PC-9 (cell line): ENCODE measurements around the gene AZI2. TPM values are rescaled to one million over a fixed set of nuclear protein-coding genes. Genes with fewer than 3 reads are reported as not detected.

ENCODE experiments used
- BruUV-seq: library from RNA; stranded (reverse); fragments of 400-500 nt; replicated peaks from 2 replicates; lab custom pipeline; 2021; lab: Mats Ljungman, UMichigan
- CTCF ChIA-PET: fragments of 300-600 bp; sonication (Branson Sonifier 250); formaldehyde crosslinking; loops from one replicate; lab custom pipeline; 2022; ENCODE audit warnings: antibody characterized with exemption; lab: Charles Lee
- POLR2A ChIA-PET: fragments of 300-600 bp; sonication (Branson Sonifier 250); formaldehyde crosslinking; loops from one replicate; lab custom pipeline; 2022; ENCODE audit warnings: antibody characterized with exemption; ENCODE audit not compliant: unreplicated experiment; lab: Charles Lee
- DNase-seq, 2 experiments: peaks; one replicate each; pipeline versions ENCODE4 v3.0.0 to v3.0.0-alpha.2; 2015 to 2022; ENCODE audit warnings: mixed read lengths in 1 of 2
- H2AFZ ChIP-seq: fragments of 200-600 bp; sonication (generic); 2 replicates; pipeline ENCODE4 v1.8.1; 2017; ENCODE audit warnings: antibody characterized with exemption
- H3F3A ChIP-seq: fragments of 200-600 bp; sonication (generic); 2 replicates; pipeline ENCODE4 v1.8.1; 2017; ENCODE audit warnings: antibody characterized with exemption, mild to moderate bottlenecking, low read depth; ENCODE audit not compliant: insufficient read depth
- H3K27ac ChIP-seq: fragments of 200-600 bp; sonication (generic); 2 replicates; pipeline ENCODE4 v1.6.1; 2016; ENCODE audit warnings: mixed run types
- H3K27me3 ChIP-seq: fragments of 200-600 bp; sonication (generic); 2 replicates; pipeline ENCODE4 v1.6.1; 2016; ENCODE audit warnings: low read depth, mixed run types; ENCODE audit not compliant: insufficient read depth
- H3K36me3 ChIP-seq: fragments of 200-600 bp; sonication (generic); 2 replicates; pipeline ENCODE4 v1.6.1; 2016; ENCODE audit warnings: low read depth, mixed run types
- H3K4me1 ChIP-seq: fragments of 200-600 bp; sonication (generic); replicated peaks from 2 replicates; pipeline ENCODE4 v1.6.1; 2016; ENCODE audit warnings: mixed run types; ENCODE audit not compliant: insufficient read depth
- H3K4me2 ChIP-seq: fragments of 200-600 bp; sonication (generic); 2 replicates; pipeline ENCODE4 v1.6.1; 2017; ENCODE audit warnings: mixed run types
- H3K4me3 ChIP-seq: fragments of 200-600 bp; sonication (generic); 2 replicates; pipeline ENCODE4 v1.6.1; 2016; ENCODE audit warnings: mixed run types
- H3K79me2 ChIP-seq: fragments of 200-600 bp; sonication (generic); 2 replicates; pipeline ENCODE4 v1.6.1; 2017; ENCODE audit warnings: low read depth, mixed run types
- H3K9me2 ChIP-seq: fragments of 200-600 bp; sonication (generic); 2 replicates; pipeline ENCODE4 v1.8.1; 2017; ENCODE audit warnings: mild to moderate bottlenecking; ENCODE audit not compliant: insufficient read depth
- H3K9me3 ChIP-seq: fragments of 200-600 bp; sonication (generic); 2 replicates; pipeline ENCODE4 v1.8.1; 2016; ENCODE audit warnings: low read depth; ENCODE audit not compliant: insufficient read depth
- H4K20me1 ChIP-seq: fragments of 200-600 bp; sonication (generic); 2 replicates; pipeline ENCODE4 v1.8.1; 2017; ENCODE audit not compliant: insufficient read depth
- CTCF ChIP-seq: fragments of 200-600 bp; sonication (generic); conservative IDR thresholded peaks from 2 replicates; pipeline ENCODE4 v1.6.1; 2017; ENCODE audit warnings: mixed run types, antibody characterized with exemption, mild to moderate bottlenecking, moderate library complexity
- EZH2 ChIP-seq: fragments of 200-600 bp; sonication (generic); IDR thresholded peaks from 2 replicates; pipeline ENCODE4 v1.8.0; 2017; ENCODE audit warnings: antibody characterized with exemption, low read depth
- intact Hi-C: fragments of 100-400 bp; cut with micrococcal nuclease; formaldehyde crosslinking; loops from one replicate; pipeline ENCODE4 v1.10.0; 2022; ENCODE audit not compliant: unreplicated experiment
- total RNA-seq: library from RNA; stranded (reverse); gene quantifications from 2 replicates; pipeline ENCODE4 v1.2.3, GENCODE V29; 2021

The AZI2 gene
- total RNA-seq, 1 experiment from 2014 or later: 39.5 TPM

GRCh38 chr3:28280781-28281180, 67.8 kb downstream of the AZI2 start:
- H2AFZ ChIP-seq: no peak overlapping the region
- no TSS peak for BruUV-seq
- no peaks in the 10 kb centered on the region for H3K9me3 ChIP-seq
- H3F3A ChIP-seq: peaks cover 4% of the 10 kb centered on the region; the same call in 1 of the 2 replicates
- H3K36me3 ChIP-seq: no peaks in the 10 kb centered on the region
- intact Hi-C loops: no loop called here
- peaks cover 3% of the 10 kb centered on the region for H4K20me1 ChIP-seq
- DNase-seq: no peak
- H3K4me3 ChIP-seq: no peak overlapping the region
- no peaks in the 10 kb centered on the region for H3K4me1 ChIP-seq
- H3K79me2 ChIP-seq: 0 out of 2 replicates have a peak, but pooled peaks cover 4% of the 10 kb centered on the region
- no peak for TF ChIP-seq CTCF
- TF ChIP-seq EZH2: no peak
- CTCF ChIA-PET: no interaction called here
- H3K4me2 ChIP-seq: no peak overlapping the region
- H3K27ac ChIP-seq: no peak overlapping the region
- no peaks in the 10 kb centered on the region for H3K9me2 ChIP-seq
- H3K27me3 ChIP-seq: no peaks in the 10 kb centered on the region
- POLR2A ChIA-PET: no interaction called here

GRCh38 chr3:28279770-28280169, 68.9 kb downstream of the AZI2 start:
- Histone ChIP-seq H3K4me3 (no peak overlapping the region), H3K9me3 (no peaks in the 10 kb centered on the region), H3F3A (peaks cover 4% of the 10 kb centered on the region; the same call in 1 of the 2 replicates), H3K36me3 (no peaks in the 10 kb centered on the region), H3K27ac (no peak overlapping the region), H3K4me2 (no peak overlapping the region), H3K4me1 (no peaks in the 10 kb centered on the region), H4K20me1 (peaks cover 3% of the 10 kb centered on the region), H2AFZ (no peak overlapping the region), H3K9me2 (no peaks in the 10 kb centered on the region), H3K27me3 (no peaks in the 10 kb centered on the region), H3K79me2 (0 out of 2 replicates have a peak, but pooled peaks cover 4% of the 10 kb centered on the region)
- ChIA-PET CTCF (no interaction called here), POLR2A (no interaction called here)
- DNase-seq: no peak
- TF ChIP-seq EZH2 (no peak), CTCF (no peak)
- BruUV-seq: no TSS peak
- intact Hi-C loops: no loop called here

- H3K9me2 ChIP-seq: no peaks in the 10 kb centered on the region
- H3F3A ChIP-seq: peaks cover 4% of the 10 kb centered on the region; the same call in 1 of the 2 replicates
- H3K36me3 ChIP-seq: no peaks in the 10 kb centered on the region
- ChIA-PET POLR2A (no interaction called here), CTCF (no interaction called here)
- no peak overlapping the region for H2AFZ ChIP-seq
- no TSS peak for BruUV-seq
- no peaks in the 10 kb centered on the region for H3K27me3 ChIP-seq
- intact Hi-C loops: no loop called here
- no peak overlapping the region for H3K4me3 ChIP-seq
- no peak for DNase-seq
- H4K20me1 ChIP-seq: peaks cover 3% of the 10 kb centered on the region
- no peak overlapping the region for H3K27ac ChIP-seq
- no peaks in the 10 kb centered on the region for H3K9me3 ChIP-seq
- H3K4me2 ChIP-seq: no peak overlapping the region
- no peak for TF ChIP-seq EZH2
- TF ChIP-seq CTCF: no peak
- H3K4me1 ChIP-seq: no peaks in the 10 kb centered on the region
- H3K79me2 ChIP-seq: 0 out of 2 replicates have a peak, but pooled peaks cover 4% of the 10 kb centered on the region
These were observed 69.7 kb downstream of the AZI2 start for GRCh38 chr3:28278918-28279317.
